SK-N-MC (cell line): ENCODE measurements around the gene ANKS6.

Experiments used
- EZH2 ChIP-seq: fragments of 200-600 bp; sonication (generic); IDR thresholded peaks from one replicate; pipeline ENCODE4 v1.6.1; 2017; ENCODE audit warnings: antibody characterized with exemption
- FOXP2 ChIP-seq: optimal IDR thresholded peaks from 2 replicates; pipeline ENCODE3; 2011; ENCODE audit warnings: mild to moderate bottlenecking, moderate library complexity; ENCODE audit not compliant: insufficient read depth; ENCODE audit errors: extremely low read length, control extremely low read depth
- POLR2AphosphoS5 ChIP-seq: IDR thresholded peaks from 2 replicates; pipeline ENCODE4 v1.6.1; 2012; ENCODE audit warnings: mild to moderate bottlenecking, low read depth, low read length, borderline replicate concordance

GRCh38 chr9:98771209-98771874, 25.0 kb downstream of the ANKS6 start:
- TF ChIP-seq POLR2AphosphoS5 (no peak), EZH2 (no peak), FOXP2 (no peak)
